Mammary epithelial cell (primary cell): ENCODE measurements around the gene KYNU.

Source experiments
- EZH2 ChIP-seq: IDR thresholded peaks from 2 replicates; pipeline ENCODE4 v1.6.1; 2012; ENCODE audit warnings: low read length, inconsistent platforms, borderline replicate concordance
- TF ChIP-seq, protein P1 (sequence below), 2 donors: IDR thresholded peaks in 1 of 2; conservative IDR thresholded peaks in 1 of 2; 2 replicates each; pipeline ENCODE4 v1.5.1; 2011 to 2012; ENCODE audit warnings: inconsistent platforms in 2 of 2, low read length in 2 of 2, mild to moderate bottlenecking in 2 of 2, control low read depth in 1 of 2, low read depth in 1 of 2; ENCODE audit not compliant: insufficient read depth in 1 of 2; ENCODE audit errors: extremely low read depth in 1 of 2

DNA sequence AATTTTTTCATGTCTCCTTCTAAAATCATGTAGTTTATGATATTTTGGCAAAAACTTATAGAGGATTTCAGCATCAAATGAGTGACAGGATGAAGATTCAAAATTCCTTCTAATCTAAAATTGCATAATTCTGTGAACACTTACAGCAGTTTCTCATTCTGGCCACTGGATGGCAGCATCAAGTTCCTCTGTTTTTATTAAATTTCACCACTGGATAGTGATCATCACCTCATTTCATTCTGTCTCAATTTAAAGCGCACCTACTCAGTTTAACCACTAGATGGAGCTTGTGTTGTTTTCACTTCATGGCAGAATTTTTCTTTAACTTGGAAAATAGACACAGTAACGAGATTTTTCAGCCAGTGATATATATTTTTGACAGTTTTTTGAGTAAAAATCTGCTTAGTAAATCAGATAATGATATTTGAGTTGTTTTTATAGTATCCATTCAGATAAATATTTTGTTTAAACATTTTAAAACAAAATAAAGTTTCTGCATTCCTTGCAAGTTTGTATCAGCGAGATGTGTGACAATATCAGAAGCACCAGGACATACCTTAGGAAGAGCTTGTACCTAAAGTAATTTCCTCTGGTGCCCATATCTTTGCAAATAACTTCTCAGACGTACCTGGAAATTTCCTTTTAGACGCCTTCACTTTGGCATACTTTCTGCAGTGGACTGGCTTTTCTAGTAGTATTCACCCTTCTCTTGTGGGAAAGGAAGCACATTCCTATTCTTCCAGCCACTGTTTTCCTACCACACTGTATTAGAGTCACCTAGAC is 157.0 kb downstream of the KYNU start:
- TF ChIP-seq, protein P1, sequence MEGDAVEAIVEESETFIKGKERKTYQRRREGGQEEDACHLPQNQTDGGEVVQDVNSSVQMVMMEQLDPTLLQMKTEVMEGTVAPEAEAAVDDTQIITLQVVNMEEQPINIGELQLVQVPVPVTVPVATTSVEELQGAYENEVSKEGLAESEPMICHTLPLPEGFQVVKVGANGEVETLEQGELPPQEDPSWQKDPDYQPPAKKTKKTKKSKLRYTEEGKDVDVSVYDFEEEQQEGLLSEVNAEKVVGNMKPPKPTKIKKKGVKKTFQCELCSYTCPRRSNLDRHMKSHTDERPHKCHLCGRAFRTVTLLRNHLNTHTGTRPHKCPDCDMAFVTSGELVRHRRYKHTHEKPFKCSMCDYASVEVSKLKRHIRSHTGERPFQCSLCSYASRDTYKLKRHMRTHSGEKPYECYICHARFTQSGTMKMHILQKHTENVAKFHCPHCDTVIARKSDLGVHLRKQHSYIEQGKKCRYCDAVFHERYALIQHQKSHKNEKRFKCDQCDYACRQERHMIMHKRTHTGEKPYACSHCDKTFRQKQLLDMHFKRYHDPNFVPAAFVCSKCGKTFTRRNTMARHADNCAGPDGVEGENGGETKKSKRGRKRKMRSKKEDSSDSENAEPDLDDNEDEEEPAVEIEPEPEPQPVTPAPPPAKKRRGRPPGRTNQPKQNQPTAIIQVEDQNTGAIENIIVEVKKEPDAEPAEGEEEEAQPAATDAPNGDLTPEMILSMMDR (conservative IDR thresholded peaks at IDR 0.05 in 1 of 2, IDR thresholded peaks at IDR 0.05 in 1 of 2; ENCODE audit: extremely low read depth in 1 of 2, insufficient read depth in 1 of 2, low read depth in 1 of 2, low read length in 2 of 2) = peak; percentile 82 to 98
- TF ChIP-seq EZH2 = no peak
